Measurements from ENCODE around the gene MSGN1.

GRCh38 chr2:17858064-17858463 is 41.8 kb downstream of the MSGN1 start:
- TF ChIP-seq, protein P1, sequence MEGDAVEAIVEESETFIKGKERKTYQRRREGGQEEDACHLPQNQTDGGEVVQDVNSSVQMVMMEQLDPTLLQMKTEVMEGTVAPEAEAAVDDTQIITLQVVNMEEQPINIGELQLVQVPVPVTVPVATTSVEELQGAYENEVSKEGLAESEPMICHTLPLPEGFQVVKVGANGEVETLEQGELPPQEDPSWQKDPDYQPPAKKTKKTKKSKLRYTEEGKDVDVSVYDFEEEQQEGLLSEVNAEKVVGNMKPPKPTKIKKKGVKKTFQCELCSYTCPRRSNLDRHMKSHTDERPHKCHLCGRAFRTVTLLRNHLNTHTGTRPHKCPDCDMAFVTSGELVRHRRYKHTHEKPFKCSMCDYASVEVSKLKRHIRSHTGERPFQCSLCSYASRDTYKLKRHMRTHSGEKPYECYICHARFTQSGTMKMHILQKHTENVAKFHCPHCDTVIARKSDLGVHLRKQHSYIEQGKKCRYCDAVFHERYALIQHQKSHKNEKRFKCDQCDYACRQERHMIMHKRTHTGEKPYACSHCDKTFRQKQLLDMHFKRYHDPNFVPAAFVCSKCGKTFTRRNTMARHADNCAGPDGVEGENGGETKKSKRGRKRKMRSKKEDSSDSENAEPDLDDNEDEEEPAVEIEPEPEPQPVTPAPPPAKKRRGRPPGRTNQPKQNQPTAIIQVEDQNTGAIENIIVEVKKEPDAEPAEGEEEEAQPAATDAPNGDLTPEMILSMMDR (IDR thresholded peaks at IDR 0.05 in 4 of 5, conservative IDR thresholded peaks at IDR 0.05 in 1 of 5), result no peak
- no peak for TF ChIP-seq POLR2A (IDR thresholded peaks at IDR 0.05)

Measured in gastrocnemius medialis (tissue), 4 donors.